ENCODE results near the gene FOXS1. TPM values are rescaled to one million over a fixed set of nuclear protein-coding genes. Genes with fewer than 3 reads are reported as not detected.
A peak's percentile ranks its signal among the peaks of the same experiment; 100 is the strongest.

FOXS1 gene
- 1 to 10 TPM; 1.4 to 5.6 (median 1.9) TPM for total RNA-seq
- polyA plus RNA-seq: 1 to 10 TPM; 1.9 to 5.7 (median 2.8) TPM
- long read RNA-seq, donor 1, transcript FOXS1-201 (1 exons, 1,319 nt): major isoform, 5 of 5 reads
- long read RNA-seq, donor 1, partial matches to known transcripts: 0 of 5 reads
- long read RNA-seq, donor 1, other reads (novel, unspliced or antisense): 0 of 5 reads
- long read RNA-seq, donor 2, transcript FOXS1-201 (1 exons, 1,319 nt): major isoform, 17 of 17 reads
- long read RNA-seq, donor 2, partial matches to known transcripts: 0 of 17 reads
- long read RNA-seq, donor 2, other reads (novel, unspliced or antisense): 0 of 17 reads

DNA sequence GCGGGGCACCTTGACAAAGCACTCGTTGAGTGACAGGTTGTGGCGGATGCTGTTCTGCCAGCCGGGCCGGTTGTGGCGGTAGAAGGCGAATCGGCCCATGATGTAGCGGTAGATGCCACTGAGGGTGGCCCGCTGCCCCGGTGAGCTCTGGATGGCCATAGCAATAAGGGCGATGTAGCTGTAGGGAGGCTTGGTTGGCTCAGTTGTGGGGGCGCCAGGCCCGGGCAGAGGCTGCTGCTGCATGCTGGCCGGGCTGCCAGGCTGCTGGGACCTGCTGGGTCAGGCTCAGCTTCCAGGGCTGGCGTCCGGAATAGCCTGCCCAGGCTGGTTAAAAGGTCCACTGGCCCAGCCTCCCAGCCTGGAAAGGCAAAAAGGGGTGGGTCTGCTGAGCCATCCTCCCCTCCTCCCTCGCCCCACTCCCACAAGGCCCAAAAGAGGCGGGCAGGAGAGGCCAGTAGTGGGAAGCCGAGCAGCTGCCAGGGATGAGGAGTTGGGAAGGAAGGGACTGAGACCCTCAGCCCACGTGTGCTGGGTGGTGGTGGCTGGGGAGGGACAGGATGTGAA lies at the start of gene FOXS1:
Gene FOXS1, minus strand, starts transcription at position 305 of the 564 bp plus-strand sequence. Its CDS starts 62 bp downstream, at position 243.
- intact Hi-C loops (cut with DNase I; ENCODE audit: low total_unique reads): no loop called here
- peak within 1 kb of the TSS in 6 of 8 donors; percentile 6 to 43 (median 15) for H3K4me3 ChIP-seq
- peaks cover 0 to 22% (median 4%) of the 10 kb centered on the region in 7 donors for H3K27me3 ChIP-seq (replicated peaks in 1 of 7)
- TF ChIP-seq, protein P1, sequence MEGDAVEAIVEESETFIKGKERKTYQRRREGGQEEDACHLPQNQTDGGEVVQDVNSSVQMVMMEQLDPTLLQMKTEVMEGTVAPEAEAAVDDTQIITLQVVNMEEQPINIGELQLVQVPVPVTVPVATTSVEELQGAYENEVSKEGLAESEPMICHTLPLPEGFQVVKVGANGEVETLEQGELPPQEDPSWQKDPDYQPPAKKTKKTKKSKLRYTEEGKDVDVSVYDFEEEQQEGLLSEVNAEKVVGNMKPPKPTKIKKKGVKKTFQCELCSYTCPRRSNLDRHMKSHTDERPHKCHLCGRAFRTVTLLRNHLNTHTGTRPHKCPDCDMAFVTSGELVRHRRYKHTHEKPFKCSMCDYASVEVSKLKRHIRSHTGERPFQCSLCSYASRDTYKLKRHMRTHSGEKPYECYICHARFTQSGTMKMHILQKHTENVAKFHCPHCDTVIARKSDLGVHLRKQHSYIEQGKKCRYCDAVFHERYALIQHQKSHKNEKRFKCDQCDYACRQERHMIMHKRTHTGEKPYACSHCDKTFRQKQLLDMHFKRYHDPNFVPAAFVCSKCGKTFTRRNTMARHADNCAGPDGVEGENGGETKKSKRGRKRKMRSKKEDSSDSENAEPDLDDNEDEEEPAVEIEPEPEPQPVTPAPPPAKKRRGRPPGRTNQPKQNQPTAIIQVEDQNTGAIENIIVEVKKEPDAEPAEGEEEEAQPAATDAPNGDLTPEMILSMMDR (IDR thresholded peaks at IDR 0.05 in 8 of 11, conservative IDR thresholded peaks at IDR 0.05 in 3 of 11): no peak
- peak; percentile 20 to 67 (median 60) for TF ChIP-seq POLR2AphosphoS5 (IDR thresholded peaks at IDR 0.05)
- no peaks in the 10 kb centered on the region for H3K9me3 ChIP-seq
- H3K27ac ChIP-seq: peak within 1 kb of the TSS in 6 of 8 donors; percentile 3 to 65 (median 59)
- 65 to 82% (median 76%) methylated on average over 14 to 21 of the region's 21 CpGs for WGBS, 5 donors
- DNase-seq: no peak
- peaks cover 0 to 63% (median 20%) of the 10 kb centered on the region in 6 donors for H3K4me1 ChIP-seq
- no peaks in the 10 kb centered on the region for H3K36me3 ChIP-seq

DNA sequence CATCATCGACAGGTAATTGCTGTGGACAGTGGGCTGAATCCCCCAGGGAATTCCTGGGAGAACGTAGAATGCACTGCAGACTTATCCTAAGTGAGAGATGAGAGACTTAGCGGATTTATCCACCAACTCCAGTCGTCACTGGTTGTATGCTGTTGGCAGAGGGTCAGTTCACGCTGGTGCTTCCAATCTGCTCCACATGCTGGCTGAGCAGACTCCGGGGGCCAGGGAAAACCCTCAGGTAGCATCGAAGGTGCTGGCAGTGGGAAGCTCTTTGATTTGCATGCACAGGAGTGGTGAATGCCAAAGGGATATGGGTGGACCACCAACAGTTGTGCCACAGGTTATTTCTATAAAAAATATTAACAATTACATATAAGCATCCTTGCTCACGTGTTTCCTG lies 45.2 kb upstream of the FOXS1 start:
- 74 to 77% (median 74%) methylated on average over 8 of the region's 8 CpGs for WGBS, 5 donors
- Histone ChIP-seq H3K36me3 (no peaks in the 10 kb centered on the region), H3K27me3 (replicated peaks in 1 of 7) (peaks cover 0 to 8% (median 0%) of the 10 kb centered on the region in 7 donors), H3K4me1 (peaks cover 0 to 12% (median 9%) of the 10 kb centered on the region in 6 donors), H3K27ac (no peak overlapping the region), H3K9me3 (no peaks in the 10 kb centered on the region), H3K4me3 (no peak overlapping the region)
- intact Hi-C loops (cut with DNase I; ENCODE audit: low total_unique reads): no loop called here
- DNase-seq: no peak
- TF ChIP-seq POLR2A (IDR thresholded peaks at IDR 0.05) (no peak), POLR2AphosphoS5 (IDR thresholded peaks at IDR 0.05) (no peak)
- TF ChIP-seq, protein P1 (IDR thresholded peaks at IDR 0.05 in 8 of 11, conservative IDR thresholded peaks at IDR 0.05 in 3 of 11): no peak

DNA sequence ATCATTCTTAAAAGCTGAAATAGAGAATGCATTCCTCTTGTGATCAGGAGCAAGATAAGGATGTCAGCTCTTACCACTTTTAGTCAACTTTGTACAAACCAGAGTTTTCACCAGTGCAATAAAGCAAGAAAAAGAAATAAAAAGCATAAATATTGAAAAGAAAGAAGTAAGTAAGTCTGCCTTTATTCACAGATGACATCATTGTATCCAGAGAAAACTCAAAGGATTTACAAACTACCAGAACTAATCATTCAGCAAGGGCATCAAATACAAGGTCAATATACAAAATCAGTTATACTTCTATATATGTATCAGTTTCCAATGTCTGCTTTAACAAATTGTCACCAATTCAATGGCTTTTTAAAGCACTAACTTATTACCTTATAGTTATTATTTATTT lies 38.4 kb upstream of the FOXS1 start:
- Histone ChIP-seq H3K4me1 (peaks cover 0 to 13% (median 8%) of the 10 kb centered on the region in 6 donors), H3K36me3 (no peaks in the 10 kb centered on the region), H3K27me3 (replicated peaks in 1 of 7) (peaks cover 0 to 18% (median 0%) of the 10 kb centered on the region in 7 donors), H3K4me3 (no peak overlapping the region), H3K27ac (no peak overlapping the region), H3K9me3 (no peaks in the 10 kb centered on the region)
- TF ChIP-seq POLR2AphosphoS5 (IDR thresholded peaks at IDR 0.05) (no peak), POLR2A (IDR thresholded peaks at IDR 0.05) (no peak)
- TF ChIP-seq, protein P1 (IDR thresholded peaks at IDR 0.05 in 8 of 11, conservative IDR thresholded peaks at IDR 0.05 in 3 of 11): no peak
- no peak for DNase-seq
- intact Hi-C loops (cut with DNase I; ENCODE audit: low total_unique reads): no loop called here

DNA sequence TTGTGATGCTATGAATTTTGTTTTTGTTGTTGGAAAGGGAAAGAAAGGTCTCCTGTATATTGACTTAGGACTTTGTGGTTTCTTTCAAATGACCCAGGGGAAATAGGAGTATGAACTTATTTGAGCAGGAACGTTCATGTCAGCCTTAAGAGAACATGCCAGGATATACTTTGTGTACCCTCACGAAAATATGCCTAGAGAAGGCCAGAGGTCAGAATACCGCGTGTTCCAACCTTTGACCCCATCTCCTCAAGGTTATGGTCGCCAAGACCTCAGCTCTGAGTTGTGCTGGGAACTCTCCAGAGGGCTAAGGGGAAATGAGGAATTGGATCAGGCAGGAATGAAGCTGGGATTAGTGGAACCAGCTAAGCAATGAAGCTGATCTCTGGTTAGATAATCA lies 36.5 kb upstream of the FOXS1 start:
- H3K9me3 ChIP-seq: no peaks in the 10 kb centered on the region
- peaks cover 0 to 16% (median 8%) of the 10 kb centered on the region in 6 donors for H3K4me1 ChIP-seq
- peaks cover 0 to 18% (median 0%) of the 10 kb centered on the region in 7 donors for H3K27me3 ChIP-seq (replicated peaks in 1 of 7)
- H3K36me3 ChIP-seq: no peaks in the 10 kb centered on the region
- intact Hi-C loops (cut with DNase I; ENCODE audit: low total_unique reads): no loop called here
- H3K4me3 ChIP-seq: no peak overlapping the region
- no peak overlapping the region for H3K27ac ChIP-seq
- 65 to 74% (median 72%) methylated on average over 5 of the region's 5 CpGs for WGBS, 5 donors
- no peak for TF ChIP-seq POLR2AphosphoS5 (IDR thresholded peaks at IDR 0.05)
- TF ChIP-seq, protein P1 (IDR thresholded peaks at IDR 0.05 in 8 of 11, conservative IDR thresholded peaks at IDR 0.05 in 3 of 11): no peak
- no peak for TF ChIP-seq POLR2A (IDR thresholded peaks at IDR 0.05)
- DNase-seq: no peak

Measured in spleen (tissue), 13 donors.